B cell (primary cell): Measurements from ENCODE around the gene KISS1. TPM values are rescaled to one million over a fixed set of nuclear protein-coding genes. Genes with fewer than 3 reads are reported as not detected.

Experiments used
- ATAC-seq: fragments of 200-7000 bp; cut with Tn5 transposase; one replicate; pipeline ENCODE4 v1.10.0; 2021; ENCODE audit warnings: low read depth, mild to moderate bottlenecking, moderate number of reproducible peaks, moderate library complexity
- CTCF ChIA-PET: fragments of 350-600 bp; sonication (Branson Sonifier 250); formaldehyde crosslinking; loops from one replicate; lab custom pipeline; 2021; ENCODE audit warnings: antibody characterized with exemption, inconsistent platforms; lab: Charles Lee
- POLR2A ChIA-PET: fragments of 350-600 bp; sonication (Branson Sonifier 250); formaldehyde crosslinking; loops from one replicate; lab custom pipeline; 2021; ENCODE audit warnings: antibody characterized with exemption; lab: Charles Lee
- DNase-seq: peaks from one replicate; pipeline ENCODE4 v3.0.0; 2013
- H2AFZ ChIP-seq: 2 replicates; pipeline ENCODE4 v1.6.1; 2012; ENCODE audit warnings: mild to moderate bottlenecking, low read depth, low read length; ENCODE audit not compliant: insufficient read depth, poor library complexity, severe bottlenecking
- H3K27ac ChIP-seq, 2 donors: 1 replicate in 1 of 2; 2 replicates in 1 of 2; pipeline ENCODE4 v1.5.1; 2012 to 2013; ENCODE audit warnings: low read length in 2 of 2, mild to moderate bottlenecking in 2 of 2, moderate library complexity in 1 of 2
- H3K27me3 ChIP-seq, 4 experiments: fragments of 200-600 bp in 1 of 4; sonication (generic) in 1 of 4; replicated peaks in 1 of 4; 1 replicate in 2 of 4; 2 replicates in 2 of 4; pipeline versions ENCODE4 v1.6.1 to v1.7.0; 2013 to 2016; ENCODE audit warnings: low read length in 3 of 4, mild to moderate bottlenecking in 2 of 4, mixed read lengths in 1 of 4, moderate library complexity in 1 of 4; ENCODE audit not compliant: insufficient read depth in 4 of 4, control insufficient read depth in 3 of 4; ENCODE audit errors: control extremely low read depth in 1 of 4
- H3K36me3 ChIP-seq, 2 experiments: replicated peaks in 1 of 2; 1 replicate in 1 of 2; 2 replicates in 1 of 2; pipeline versions ENCODE4 v1.6.1 to v1.7.1; 2013; ENCODE audit warnings: low read length in 1 of 2; ENCODE audit not compliant: insufficient read depth in 2 of 2, control insufficient read depth in 1 of 2; ENCODE audit errors: control extremely low read depth in 1 of 2, extremely low read depth in 1 of 2
- H3K4me1 ChIP-seq, 2 donors: fragments of 200-600 bp in 1 of 2; sonication (generic) in 1 of 2; 1 replicate in 1 of 2; 2 replicates in 1 of 2; pipeline versions ENCODE4 v1.5.1 to v1.6.1; 2013 to 2017; ENCODE audit warnings: low read length in 2 of 2; ENCODE audit not compliant: control insufficient read depth in 2 of 2, insufficient read depth in 2 of 2
- H3K4me2 ChIP-seq: replicated peaks from 2 replicates; pipeline ENCODE3; 2012; ENCODE audit warnings: mild to moderate bottlenecking, low read depth, low read length; ENCODE audit not compliant: poor library complexity, severe bottlenecking
- H3K4me3 ChIP-seq, 5 experiments: fragments of 200-600 bp in 1 of 5; sonication (generic) in 1 of 5; 1 replicate in 3 of 5; 2 replicates in 2 of 5; pipeline versions ENCODE4 v1.5.1 to v1.7.0; 2011 to 2016; ENCODE audit warnings: low read length in 4 of 5, mild to moderate bottlenecking in 4 of 5, low read depth in 2 of 5, control low read depth in 1 of 5, moderate library complexity in 1 of 5; ENCODE audit not compliant: insufficient read depth in 1 of 5; ENCODE audit errors: control extremely low read depth in 1 of 5, extremely low read depth in 1 of 5
- H3K79me2 ChIP-seq: fragments of 200-600 bp; sonication (generic); one replicate; pipeline ENCODE4 v1.6.0; 2016; ENCODE audit warnings: low read length; ENCODE audit not compliant: control insufficient read depth, insufficient read depth
- H3K9ac ChIP-seq: fragments of 200-600 bp; sonication (generic); 2 replicates; pipeline ENCODE4 v1.6.1; 2017; ENCODE audit warnings: mild to moderate bottlenecking, low read length, moderate library complexity
- H3K9me3 ChIP-seq, 3 donors: one replicate each; pipeline versions ENCODE4 v1.6.1 to v1.7.1; 2013; ENCODE audit warnings: low read length in 2 of 3; ENCODE audit not compliant: control insufficient read depth in 2 of 3, insufficient read depth in 1 of 3; ENCODE audit errors: control extremely low read depth in 1 of 3
- H4K20me1 ChIP-seq: 2 replicates; pipeline ENCODE4 v1.6.0; 2012; ENCODE audit warnings: mild to moderate bottlenecking, low read length; ENCODE audit not compliant: insufficient read depth, control insufficient read depth, poor library complexity, severe bottlenecking
- H3K27ac Mint-ChIP-seq: one replicate; pipeline ENCODE4 v1.8.0; 2021; ENCODE audit warnings: mixed read lengths
- H3K27me3 Mint-ChIP-seq: one replicate; pipeline ENCODE4 v1.8.0; 2021; ENCODE audit warnings: mixed read lengths
- H3K4me1 Mint-ChIP-seq: one replicate; pipeline ENCODE4 v1.8.0; 2021; ENCODE audit warnings: mixed read lengths
- H3K4me3 Mint-ChIP-seq: one replicate; pipeline ENCODE4 v1.8.0; 2021; ENCODE audit warnings: mixed read lengths
- H3K9me3 Mint-ChIP-seq: one replicate; pipeline ENCODE4 v1.8.0; 2022; ENCODE audit warnings: mixed read lengths; ENCODE audit not compliant: insufficient read depth
- EZH2 ChIP-seq: IDR thresholded peaks from 2 replicates; pipeline ENCODE4 v1.6.1; 2012; ENCODE audit warnings: borderline replicate concordance, low read depth, mild to moderate bottlenecking, moderate library complexity, low read length; ENCODE audit not compliant: insufficient read depth, poor library complexity, severe bottlenecking
- WGBS: methylation state at CpG from one replicate; pipeline ENCODE4 v1.1.5; 2013; ENCODE audit warnings: missing lambda C conversion rate; ENCODE audit not compliant: insufficient coverage; 5-methylcytosine and 5-hydroxymethylcytosine counted together
- intact Hi-C: fragments of 100-400 bp; cut with micrococcal nuclease; formaldehyde crosslinking; loops from one replicate; pipeline ENCODE4 v1.10.0; 2022
- polyA plus RNA-seq: library from polyadenylated mRNA; depleted of rRNA; stranded (reverse); fragments of >200 nt; gene quantifications from 2 replicates; pipeline ENCODE4 v1.2.3, GENCODE V29; 2012
- total RNA-seq, 2 donors: library from RNA; stranded (reverse); fragments of 120-200 nt in 1 of 2; gene quantifications; 1 replicate in 1 of 2; 2 replicates in 1 of 2; pipeline versions ENCODE4 v1.2.3 to v1.2.4, GENCODE V29; 2013 to 2022
- TF ChIP-seq, protein P1 (sequence below): fragments of 200-600 bp; IDR thresholded peaks from one replicate; pipeline ENCODE4 v1.8.0; 2022; ENCODE audit warnings: antibody characterized with exemption, mild to moderate bottlenecking

Gene KISS1
- total and polyA plus RNA-seq, 2 donors (not counting 1 experiment from before 2014, with no cell fraction given) = not detected

DNA sequence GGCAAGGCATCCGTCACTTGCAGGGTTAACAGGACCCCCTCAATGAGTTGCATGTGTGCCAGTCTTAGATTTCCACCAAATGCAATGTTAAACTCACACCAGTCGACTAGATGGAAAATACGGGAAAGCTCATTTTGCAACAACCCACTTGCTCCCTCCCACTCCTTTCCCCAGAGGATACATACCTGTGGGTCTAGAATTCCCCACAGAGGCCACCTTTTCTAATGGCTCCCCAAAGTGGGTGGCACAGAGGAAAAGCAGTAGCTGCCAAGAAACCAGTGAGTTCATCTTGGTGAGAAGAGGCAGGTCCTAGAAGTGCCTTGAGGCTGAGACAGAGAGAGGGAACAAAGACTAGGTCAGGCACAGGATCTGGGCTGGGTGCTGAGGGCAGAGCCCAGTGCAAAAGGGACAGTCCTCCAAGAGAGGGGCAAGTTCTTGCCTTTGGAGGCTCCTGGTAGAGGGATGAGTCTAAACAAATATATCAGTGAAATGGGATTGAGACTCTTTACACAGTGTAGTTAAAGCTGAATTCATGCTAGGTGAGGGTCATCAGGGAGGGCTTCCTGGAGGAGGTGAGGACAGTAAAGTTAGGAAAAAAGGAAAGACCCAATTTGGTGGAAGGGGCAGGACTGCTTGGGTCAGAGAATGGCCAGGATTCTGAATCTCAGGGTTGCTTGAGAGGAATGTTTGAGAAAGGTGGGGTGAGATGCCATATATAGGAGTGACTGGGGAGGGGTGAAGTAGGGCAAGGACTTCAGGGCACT lies 3.5 kb downstream of the KISS1 start:
- DNase-seq = no peak
- Mint-ChIP-seq H3K4me1 (peaks cover 13% of the 10 kb centered on the region), H3K9me3 (no peaks in the 10 kb centered on the region), H3K27ac (no peak overlapping the region), H3K4me3 (no peak overlapping the region), H3K27me3 (peaks cover 48% of the 10 kb centered on the region)
- ChIA-PET POLR2A (no interaction called here), CTCF (interaction anchor here (0.6 kb wide), 1 partner anchor 14 kb away, joined by 3 read pairs; no protein-coding TSS in a partner anchor)
- peaks cover 0 to 40% (median 12%) of the 10 kb centered on the region in 4 experiments for H3K27me3 ChIP-seq
- H2AFZ ChIP-seq = no peak overlapping the region
- H3K4me3 ChIP-seq = no peak overlapping the region
- WGBS = 80% methylated on average over 3 of the region's 3 CpGs
- no peaks in the 10 kb centered on the region for H3K79me2 ChIP-seq
- intact Hi-C loops = no loop called here
- no peak overlapping the region for H3K9ac ChIP-seq
- H3K36me3 ChIP-seq = no peaks in the 10 kb centered on the region
- H3K4me2 ChIP-seq = no peak overlapping the region
- TF ChIP-seq, protein P1, sequence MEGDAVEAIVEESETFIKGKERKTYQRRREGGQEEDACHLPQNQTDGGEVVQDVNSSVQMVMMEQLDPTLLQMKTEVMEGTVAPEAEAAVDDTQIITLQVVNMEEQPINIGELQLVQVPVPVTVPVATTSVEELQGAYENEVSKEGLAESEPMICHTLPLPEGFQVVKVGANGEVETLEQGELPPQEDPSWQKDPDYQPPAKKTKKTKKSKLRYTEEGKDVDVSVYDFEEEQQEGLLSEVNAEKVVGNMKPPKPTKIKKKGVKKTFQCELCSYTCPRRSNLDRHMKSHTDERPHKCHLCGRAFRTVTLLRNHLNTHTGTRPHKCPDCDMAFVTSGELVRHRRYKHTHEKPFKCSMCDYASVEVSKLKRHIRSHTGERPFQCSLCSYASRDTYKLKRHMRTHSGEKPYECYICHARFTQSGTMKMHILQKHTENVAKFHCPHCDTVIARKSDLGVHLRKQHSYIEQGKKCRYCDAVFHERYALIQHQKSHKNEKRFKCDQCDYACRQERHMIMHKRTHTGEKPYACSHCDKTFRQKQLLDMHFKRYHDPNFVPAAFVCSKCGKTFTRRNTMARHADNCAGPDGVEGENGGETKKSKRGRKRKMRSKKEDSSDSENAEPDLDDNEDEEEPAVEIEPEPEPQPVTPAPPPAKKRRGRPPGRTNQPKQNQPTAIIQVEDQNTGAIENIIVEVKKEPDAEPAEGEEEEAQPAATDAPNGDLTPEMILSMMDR = no peak
- TF ChIP-seq EZH2 = no peak
- no peak overlapping the region for H3K27ac ChIP-seq
- no peak for ATAC-seq
- H3K4me1 ChIP-seq = peaks cover 12 to 14% of the 10 kb centered on the region in 2 donors
- no peaks in the 10 kb centered on the region for H4K20me1 ChIP-seq
- no peaks in the 10 kb centered on the region for H3K9me3 ChIP-seq

DNA sequence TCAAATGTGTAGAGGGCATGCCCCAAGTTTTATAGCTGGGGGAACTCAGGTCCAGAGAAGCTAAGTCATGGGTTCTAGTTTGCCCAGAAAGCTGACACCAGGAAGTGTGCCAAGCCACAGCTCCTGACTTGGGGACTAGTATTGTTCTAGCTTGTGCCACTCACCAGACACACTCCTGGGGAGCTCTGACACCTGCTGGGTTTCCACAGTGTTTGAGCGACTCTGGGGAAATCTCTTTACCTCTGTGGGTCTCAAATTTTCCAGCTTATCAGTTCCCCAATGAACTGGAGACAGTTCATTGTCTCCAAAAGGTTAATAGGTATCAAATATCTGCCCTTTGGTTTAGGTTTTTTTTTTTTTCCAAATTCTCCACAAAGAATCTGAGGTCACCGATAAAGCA lies 4.2 kb downstream of the KISS1 start:
- WGBS = 90% methylated on average over 2 of the region's 2 CpGs
- peaks cover 0 to 46% (median 13%) of the 10 kb centered on the region in 4 experiments for H3K27me3 ChIP-seq
- POLR2A ChIA-PET = interaction anchor here (0.7 kb wide), 1 partner anchor 247 kb away, joined by 3 read pairs; no protein-coding TSS in a partner anchor
- H3K79me2 ChIP-seq = no peaks in the 10 kb centered on the region
- H3K9me3 Mint-ChIP-seq = no peaks in the 10 kb centered on the region
- intact Hi-C loops = no loop called here
- H3K9me3 ChIP-seq = no peaks in the 10 kb centered on the region
- no peak overlapping the region for H3K4me3 Mint-ChIP-seq
- H3K4me2 ChIP-seq = no peak overlapping the region
- no peak overlapping the region for H3K27ac Mint-ChIP-seq
- no peak for TF ChIP-seq EZH2
- TF ChIP-seq, protein P1 = no peak
- H3K27me3 Mint-ChIP-seq = peaks cover 50% of the 10 kb centered on the region
- peaks cover 12 to 14% of the 10 kb centered on the region in 2 donors for H3K4me1 ChIP-seq
- H2AFZ ChIP-seq = no peak overlapping the region
- H3K27ac ChIP-seq = no peak overlapping the region
- no peak for DNase-seq
- ATAC-seq = no peak
- no peak overlapping the region for H3K4me3 ChIP-seq
- H3K9ac ChIP-seq = no peak overlapping the region
- CTCF ChIA-PET = interaction anchor here (0.6 kb wide), 1 partner anchor 15 kb away, joined by 3 read pairs; no protein-coding TSS in a partner anchor
- H4K20me1 ChIP-seq = no peaks in the 10 kb centered on the region
- peaks cover 13% of the 10 kb centered on the region for H3K4me1 Mint-ChIP-seq
- H3K36me3 ChIP-seq = no peaks in the 10 kb centered on the region
